Hepatocyte (in vitro differentiated cells): ENCODE results near the gene TTLL7.

Experiments used
- EZH2phosphoT487 ChIP-seq: fragments of 200-600 bp; sonication (generic); IDR thresholded peaks from one replicate; pipeline ENCODE4 v1.6.1; 2018; ENCODE audit warnings: antibody characterized with exemption, mild to moderate bottlenecking, low read depth, moderate library complexity; ENCODE audit not compliant: unreplicated experiment, severe bottlenecking
- TF ChIP-seq, protein P1 (sequence below): fragments of 200-600 bp; sonication (generic); IDR thresholded peaks from 2 replicates; pipeline ENCODE4 v1.5.1; 2016; ENCODE audit warnings: antibody characterized with exemption, mild to moderate bottlenecking; ENCODE audit not compliant: poor library complexity

DNA sequence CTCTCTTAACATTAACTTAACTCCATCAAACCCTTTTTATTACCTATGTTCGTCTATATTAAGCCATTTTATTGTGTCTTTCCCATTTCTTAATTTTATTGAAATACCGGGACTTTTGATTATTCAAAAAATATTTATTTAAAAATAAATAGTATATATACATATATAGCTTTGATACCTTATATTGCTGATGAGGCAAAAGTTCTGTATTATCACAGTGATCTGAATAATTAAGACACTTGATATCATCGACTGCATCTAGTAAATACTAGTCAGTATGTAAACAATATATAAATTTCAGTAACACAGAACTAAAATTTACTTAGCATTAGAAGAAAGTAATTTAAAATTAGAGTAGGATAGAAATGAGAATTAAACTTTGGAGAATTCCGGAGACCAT, 22.0 kb downstream of the TTLL7 start:
- TF ChIP-seq, protein P1, sequence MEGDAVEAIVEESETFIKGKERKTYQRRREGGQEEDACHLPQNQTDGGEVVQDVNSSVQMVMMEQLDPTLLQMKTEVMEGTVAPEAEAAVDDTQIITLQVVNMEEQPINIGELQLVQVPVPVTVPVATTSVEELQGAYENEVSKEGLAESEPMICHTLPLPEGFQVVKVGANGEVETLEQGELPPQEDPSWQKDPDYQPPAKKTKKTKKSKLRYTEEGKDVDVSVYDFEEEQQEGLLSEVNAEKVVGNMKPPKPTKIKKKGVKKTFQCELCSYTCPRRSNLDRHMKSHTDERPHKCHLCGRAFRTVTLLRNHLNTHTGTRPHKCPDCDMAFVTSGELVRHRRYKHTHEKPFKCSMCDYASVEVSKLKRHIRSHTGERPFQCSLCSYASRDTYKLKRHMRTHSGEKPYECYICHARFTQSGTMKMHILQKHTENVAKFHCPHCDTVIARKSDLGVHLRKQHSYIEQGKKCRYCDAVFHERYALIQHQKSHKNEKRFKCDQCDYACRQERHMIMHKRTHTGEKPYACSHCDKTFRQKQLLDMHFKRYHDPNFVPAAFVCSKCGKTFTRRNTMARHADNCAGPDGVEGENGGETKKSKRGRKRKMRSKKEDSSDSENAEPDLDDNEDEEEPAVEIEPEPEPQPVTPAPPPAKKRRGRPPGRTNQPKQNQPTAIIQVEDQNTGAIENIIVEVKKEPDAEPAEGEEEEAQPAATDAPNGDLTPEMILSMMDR = no peak
- TF ChIP-seq EZH2phosphoT487 = no peak
